Neural cell (in vitro differentiated cells): ENCODE data around the gene ARHGDIB. TPM values are rescaled to one million over a fixed set of nuclear protein-coding genes. Genes with fewer than 3 reads are reported as not detected.

Experiments used
- H2AFZ ChIP-seq: fragments of 200-600, 300-800 bp; sonication (generic), shearing (Covaris generic); 2 replicates; pipeline ENCODE4 v1.6.0; 2014; ENCODE audit warnings: low read depth, mild to moderate bottlenecking, antibody characterized with exemption, low read length, moderate library complexity
- H3F3A ChIP-seq: fragments of 200-600 bp; shearing (Covaris generic); 2 replicates; pipeline ENCODE4 v1.6.1; 2016; ENCODE audit warnings: mild to moderate bottlenecking, moderate library complexity, mixed read lengths, antibody characterized with exemption, low read length; ENCODE audit not compliant: insufficient read depth, poor library complexity, severe bottlenecking
- H3K27ac ChIP-seq: fragments of 200-600, 300-800 bp; sonication (generic), shearing (Covaris generic); 2 replicates; pipeline ENCODE4 v1.5.1; 2014; ENCODE audit warnings: mild to moderate bottlenecking, low read length, moderate library complexity
- H3K27me3 ChIP-seq: fragments of 300-800, 200-600 bp; sonication (generic), shearing (Covaris generic); 2 replicates; pipeline ENCODE4 v1.6.0; 2014; ENCODE audit warnings: mild to moderate bottlenecking, low read depth, low read length, moderate library complexity; ENCODE audit not compliant: insufficient read depth
- H3K36me3 ChIP-seq: fragments of 300-800, 200-600 bp; sonication (generic), shearing (Covaris generic); 2 replicates; pipeline ENCODE4 v1.5.1; 2014; ENCODE audit warnings: mild to moderate bottlenecking, antibody characterized with exemption, low read length, moderate library complexity; ENCODE audit not compliant: insufficient read depth
- H3K4me2 ChIP-seq: fragments of 300-800, 200-600 bp; sonication (generic), shearing (Covaris generic); 2 replicates; pipeline ENCODE4 v1.6.0; 2014; ENCODE audit warnings: mild to moderate bottlenecking, low read length
- H3K4me3 ChIP-seq: fragments of 300-800, 200-600 bp; sonication (generic), shearing (Covaris generic); 2 replicates; pipeline ENCODE4 v1.5.1; 2014; ENCODE audit warnings: mild to moderate bottlenecking, low read length, moderate library complexity
- H3K79me2 ChIP-seq: fragments of 200-600 bp; shearing (Covaris generic); replicated peaks from 2 replicates; pipeline ENCODE4 v1.6.0; 2014; ENCODE audit warnings: mild to moderate bottlenecking, low read length, moderate library complexity; ENCODE audit not compliant: insufficient read depth
- H3K9ac ChIP-seq: fragments of 300-800, 200-600 bp; sonication (generic), shearing (Covaris generic); 2 replicates; pipeline ENCODE4 v1.6.1; 2016; ENCODE audit warnings: mild to moderate bottlenecking, low read length, mixed read lengths
- H3K9me2 ChIP-seq: fragments of 200-600 bp; shearing (Covaris generic); 2 replicates; pipeline ENCODE4 v1.6.1; 2016; ENCODE audit warnings: mild to moderate bottlenecking, low read length, mixed read lengths; ENCODE audit not compliant: insufficient read depth
- H3K9me3 ChIP-seq: fragments of 200-600, 300-800 bp; sonication (generic), shearing (Covaris generic); 2 replicates; pipeline ENCODE4 v1.6.1; 2016; ENCODE audit warnings: mild to moderate bottlenecking, mixed run types, low read length, moderate library complexity, mixed read lengths
- H4K20me1 ChIP-seq: fragments of 200-600 bp; shearing (Covaris generic); 2 replicates; pipeline ENCODE4 v1.6.1; 2016; ENCODE audit warnings: mild to moderate bottlenecking, mixed run types; ENCODE audit not compliant: insufficient read depth
- CTCF ChIP-seq: fragments of 450-650 bp; IDR thresholded peaks from 2 replicates; pipeline ENCODE4 v1.5.1; 2014; ENCODE audit warnings: antibody characterized with exemption, mild to moderate bottlenecking, moderate library complexity; ENCODE audit not compliant: poor library complexity, severe bottlenecking
- EP300 ChIP-seq: fragments of 450-650 bp; conservative IDR thresholded peaks from 2 replicates; pipeline ENCODE4 v1.6.1; 2014; ENCODE audit warnings: antibody characterized with exemption, mild to moderate bottlenecking, moderate library complexity; ENCODE audit not compliant: poor library complexity, severe bottlenecking
- EZH2 ChIP-seq: fragments of 200-600, 300-800 bp; shearing (Covaris generic), sonication (generic); IDR thresholded peaks from 2 replicates; pipeline ENCODE4 v1.6.1; 2014; ENCODE audit warnings: antibody characterized with exemption, low read length, borderline replicate concordance, mild to moderate bottlenecking; ENCODE audit not compliant: insufficient read depth, poor library complexity, severe bottlenecking
- MXI1 ChIP-seq: fragments of 450-650 bp; conservative IDR thresholded peaks from 2 replicates; pipeline ENCODE4 v1.6.1; 2014; ENCODE audit warnings: antibody characterized with exemption, mild to moderate bottlenecking; ENCODE audit not compliant: poor library complexity, severe bottlenecking
- POLR2AphosphoS5 ChIP-seq: IDR thresholded peaks from 2 replicates; pipeline ENCODE4 v1.6.1; 2012
- RAD21 ChIP-seq: fragments of 450-650 bp; conservative IDR thresholded peaks from 2 replicates; pipeline ENCODE4 v1.6.1; 2014; ENCODE audit warnings: antibody characterized with exemption, mild to moderate bottlenecking, moderate library complexity
- REST ChIP-seq: IDR thresholded peaks from 2 replicates; pipeline ENCODE4 v1.6.1; 2012; ENCODE audit warnings: borderline replicate concordance
- SMC3 ChIP-seq: fragments of 450-650 bp; conservative IDR thresholded peaks from 2 replicates; pipeline ENCODE4 v1.6.1; 2014; ENCODE audit warnings: antibody characterized with exemption, mild to moderate bottlenecking, moderate library complexity; ENCODE audit not compliant: poor library complexity
- TAF1 ChIP-seq: IDR thresholded peaks from 2 replicates; pipeline ENCODE4 v1.6.1; 2012; ENCODE audit warnings: low read depth
- polyA plus RNA-seq: library from polyadenylated mRNA; depleted of rRNA; stranded (reverse); fragments of >200 nt; gene quantifications from 2 replicates; pipeline ENCODE4 v1.2.3, GENCODE V29; 2014

Gene ARHGDIB
- polyA plus RNA-seq, 1 donor from 2014 or later = 7.7 TPM

- Histone ChIP-seq H3K27ac (no peak overlapping the region), H3K9me2 (no peaks in the 10 kb centered on the region), H2AFZ (no peak overlapping the region), H4K20me1 (no peaks in the 10 kb centered on the region), H3K9ac (no peak overlapping the region), H3K27me3 (no peaks in the 10 kb centered on the region), H3F3A (no peaks in the 10 kb centered on the region), H3K9me3 (no peaks in the 10 kb centered on the region), H3K79me2 (no peaks in the 10 kb centered on the region), H3K36me3 (no peaks in the 10 kb centered on the region), H3K4me2 (no peak overlapping the region), H3K4me3 (no peak overlapping the region)
- TF ChIP-seq MXI1 = no peak
- TF ChIP-seq POLR2AphosphoS5 = no peak
- TF ChIP-seq RAD21 = no peak
- TF ChIP-seq EP300 = no peak
- TF ChIP-seq CTCF = no peak
- no peak for TF ChIP-seq EZH2
- no peak for TF ChIP-seq REST
- no peak for TF ChIP-seq SMC3
- no peak for TF ChIP-seq TAF1
Measured at GRCh38 chr12:14960548-14961465, 594 bp downstream of the ARHGDIB start.

- H3K9me3 ChIP-seq = no peaks in the 10 kb centered on the region
- no peaks in the 10 kb centered on the region for H3K79me2 ChIP-seq
- no peak overlapping the region for H3K27ac ChIP-seq
- no peaks in the 10 kb centered on the region for H3K36me3 ChIP-seq
- no peaks in the 10 kb centered on the region for H3K9me2 ChIP-seq
- H3F3A ChIP-seq = no peaks in the 10 kb centered on the region
- no peak overlapping the region for H3K9ac ChIP-seq
- TF ChIP-seq REST (no peak), POLR2AphosphoS5 (no peak), SMC3 (no peak), MXI1 (no peak), EP300 (no peak), CTCF (no peak), TAF1 (no peak), EZH2 (no peak), RAD21 (no peak)
- H3K4me3 ChIP-seq = no peak overlapping the region
- no peaks in the 10 kb centered on the region for H3K27me3 ChIP-seq
- H4K20me1 ChIP-seq = no peaks in the 10 kb centered on the region
- H2AFZ ChIP-seq = no peak overlapping the region
- H3K4me2 ChIP-seq = no peak overlapping the region
Measured at GRCh38 chr12:14959916-14960496, 1.4 kb downstream of the ARHGDIB start.
